K562 (cell line): Measurements from ENCODE around the gene RTF1. TPM values are rescaled to one million over a fixed set of nuclear protein-coding genes. Genes with fewer than 3 reads are reported as not detected.

Experiments
- ATAC-seq: fragments of 200-7000 bp; cut with Tn5 transposase; 3 replicates; pipeline ENCODE4 v1.9.1; 2020; ENCODE audit warnings: moderate library complexity
- BruUV-seq: library from RNA; stranded (reverse); fragments of 400-500 nt; replicated peaks from 2 replicates; lab custom pipeline; 2021; lab: Mats Ljungman, UMichigan
- CTCF ChIA-PET: fragments of 300-600 bp; formaldehyde crosslinking; extraction: SDS; loops from one replicate; lab custom pipeline; 2021; ENCODE audit warnings: low intra/inter-chr PET ratio; lab: Yijun Ruan, JAX
- POLR2A ChIA-PET: fragments of 300-600, 350-650 bp; sonication (Branson Sonifier 250); formaldehyde crosslinking; extraction: SDS; loops from one replicate; lab custom pipeline; 2021; ENCODE audit warnings: antibody characterized with exemption, inconsistent platforms; lab: Yijun Ruan, JAX
- DNase-seq, 4 experiments: peaks; one replicate each; pipeline versions ENCODE4 v3.0.0 to v3.0.0-alpha.2; 2011 to 2018; ENCODE audit warnings: low spot score in 3 of 4, mixed read lengths in 3 of 4; ENCODE audit errors: extremely low read depth in 1 of 4
- FAIRE-seq: peaks from 2 replicates; lab custom pipeline; 2011; peaks lifted over from hg19 to GRCh38; lab: Jason Lieb, UNC
- H2AFZ ChIP-seq: 2 replicates; pipeline ENCODE4 v1.6.0; 2011; ENCODE audit warnings: low read depth, low read length, control low read depth, inconsistent platforms
- H3K27ac ChIP-seq: fragments of 200-600 bp; 3 replicates; pipeline ENCODE4 v1.8.0; 2011; ENCODE audit warnings: low read depth, mild to moderate bottlenecking, control low read depth, inconsistent platforms, low read length, moderate library complexity, mixed read lengths; ENCODE audit errors: extremely low read depth
- H3K27me3 ChIP-seq, 2 experiments: fragments of 300-600 bp in 1 of 2; 2 replicates in 1 of 2; 3 replicates in 1 of 2; pipeline versions ENCODE4 v1.6.0 to v1.8.0; 2011; ENCODE audit warnings: inconsistent platforms in 2 of 2, low read length in 2 of 2, mild to moderate bottlenecking in 1 of 2, mixed read lengths in 1 of 2, moderate library complexity in 1 of 2; ENCODE audit not compliant: control insufficient read depth in 2 of 2, insufficient read depth in 2 of 2
- H3K36me3 ChIP-seq: fragments of 300-600 bp; 3 replicates; pipeline ENCODE4 v1.8.0; 2011; ENCODE audit warnings: mild to moderate bottlenecking, low read length, inconsistent platforms; ENCODE audit not compliant: control insufficient read depth, insufficient read depth
- H3K4me1 ChIP-seq, 2 experiments: fragments of 200-600 bp in 1 of 2; replicated peaks in 1 of 2; 2 replicates in 1 of 2; 3 replicates in 1 of 2; pipeline versions ENCODE4 v1.5.1 to v1.8.0; 2011; ENCODE audit warnings: inconsistent platforms in 2 of 2, low read length in 2 of 2, mild to moderate bottlenecking in 1 of 2, mixed read lengths in 1 of 2, moderate library complexity in 1 of 2; ENCODE audit not compliant: control insufficient read depth in 2 of 2, insufficient read depth in 2 of 2
- H3K4me2 ChIP-seq: 2 replicates; pipeline ENCODE4 v1.6.1; 2011; ENCODE audit warnings: low read length, control low read depth, inconsistent platforms, mixed read lengths; ENCODE audit not compliant: insufficient read depth
- H3K4me3 ChIP-seq: fragments of 200-600 bp; sonication (generic), shearing (Covaris generic); 2 replicates; pipeline ENCODE4 v1.5.1; 2016; ENCODE audit warnings: control low read depth, inconsistent platforms
- H3K79me2 ChIP-seq: fragments of 200-600 bp; 3 replicates; pipeline ENCODE4 v1.8.0; 2011; ENCODE audit warnings: low read length, inconsistent platforms; ENCODE audit not compliant: control insufficient read depth, insufficient read depth
- H3K9ac ChIP-seq, 2 experiments: 2 replicates each; pipeline versions ENCODE4 v1.6.0 to v1.6.1; 2011; ENCODE audit warnings: low read depth in 2 of 2, low read length in 2 of 2, control low read depth in 1 of 2, inconsistent platforms in 1 of 2, mild to moderate bottlenecking in 1 of 2, mixed read lengths in 1 of 2; ENCODE audit not compliant: insufficient read depth in 1 of 2
- H3K9me1 ChIP-seq: one replicate; pipeline ENCODE4 v1.6.0; 2011; ENCODE audit warnings: inconsistent platforms, mild to moderate bottlenecking, low read length, moderate library complexity; ENCODE audit not compliant: control insufficient read depth, insufficient read depth
- H3K9me3 ChIP-seq: replicated peaks from 2 replicates; pipeline ENCODE4 v1.5.1; 2011; ENCODE audit warnings: low read depth, low read length, inconsistent platforms; ENCODE audit not compliant: control insufficient read depth, insufficient read depth
- H4K20me1 ChIP-seq: replicated peaks from 2 replicates; pipeline ENCODE4 v1.6.1; 2011; ENCODE audit warnings: low read length, inconsistent platforms, mixed read lengths; ENCODE audit not compliant: control insufficient read depth, insufficient read depth
- HSF4 ChIP-seq: fragments of 250-450 bp; sonication (Bioruptor Pico); IDR thresholded peaks from 2 replicates; pipeline ENCODE4 v2.1.2; 2022; ENCODE audit warnings: mild to moderate bottlenecking, moderate library complexity, borderline replicate concordance
- POLR2G ChIP-seq: fragments of 200-400 bp; formaldehyde crosslinking; IDR thresholded peaks from 2 replicates; pipeline ENCODE4 v1.6.1; 2017; ENCODE audit warnings: low read depth, mild to moderate bottlenecking, antibody characterized with exemption, low read length, moderate library complexity
- WGBS: fragments of 100-300 bp; shearing (Covaris generic); methylation state at CpG from one replicate; pipeline ENCODE4 v1.1.6; 2016; ENCODE audit warnings: low coverage, mixed read lengths; ENCODE audit not compliant: insufficient coverage; ENCODE audit errors: missing lambda C conversion rate; 5-methylcytosine and 5-hydroxymethylcytosine counted together
- in situ Hi-C: fragments of 300-500 bp; cut with MboI; formaldehyde crosslinking; loops from 4 replicates; pipeline ENCODE4 v1.15.0; 2018; ENCODE audit warnings: inconsistent platforms, mixed read lengths
- intact Hi-C: fragments of 100-400 bp; cut with micrococcal nuclease; formaldehyde crosslinking; loops from 2 replicates; pipeline ENCODE4 v1.14.2; 2022
- polyA plus RNA-seq, 8 experiments: library from polyadenylated mRNA; depleted of rRNA in 4 of 8; stranded (reverse) in 5 of 8; unstranded in 3 of 8; fragments of >200 nt; fragmentation: Nextera tagmentation in 2 of 8; fragmentation: Illumina TruSeq in 1 of 8; extraction: Ambion mirVana in 2 of 8; extraction: Trizol in 1 of 8; gene quantifications; 2 replicates each; pipeline versions ENCODE4 v1.2.1 to v1.2.3, GENCODE V29; 2011 to 2014; ENCODE audit warnings: inconsistent platforms in 1 of 8, missing spikeins in 1 of 8
- total RNA-seq, 7 experiments: library from RNA; depleted of rRNA in 6 of 7; stranded (reverse); fragments of >200 nt in 6 of 7; fragmentation: Illumina TruSeq in 2 of 7; extraction: Trizol in 2 of 7; gene quantifications; 2 replicates each; pipeline versions ENCODE4 v1.2.1 to v1.2.3, GENCODE V29; 2011 to 2021; ENCODE audit warnings: low replicate concordance in 1 of 7
- TF ChIP-seq, protein P1 (sequence below): sonication (generic); formaldehyde crosslinking; IDR thresholded peaks from 2 replicates; pipeline ENCODE4 v1.8.1; 2023; ENCODE audit warnings: mild to moderate bottlenecking, missing genetic modification reagents

The RTF1 gene
- total and polyA plus RNA-seq, 9 of the 15 experiments (the other 6 are each of a cell fraction or from before 2014, with no cell fraction given), result 7.6 to 69.5 (median 31.5) TPM

DNA sequence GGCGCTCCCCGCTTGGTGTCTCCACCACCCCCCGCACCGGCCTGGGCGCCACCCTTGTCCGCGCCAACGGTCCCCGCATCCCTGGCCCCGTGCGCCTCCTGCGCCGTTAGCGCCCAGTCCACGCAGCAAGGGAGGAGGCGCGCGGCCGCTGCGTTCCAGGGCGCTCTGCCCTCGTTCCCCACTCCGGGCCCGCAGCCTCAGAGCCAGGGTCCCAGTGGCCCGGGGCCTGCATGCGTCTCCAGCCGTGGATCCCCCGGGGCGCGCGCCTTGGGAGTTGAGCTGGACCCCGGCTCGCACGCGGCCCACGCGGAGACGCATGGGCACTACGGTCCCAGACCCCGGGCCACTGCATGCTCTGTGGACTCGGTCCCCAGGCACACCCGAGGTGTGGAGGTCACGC, 69.4 kb downstream of the RTF1 start:
- H3K4me3 ChIP-seq, result no peak overlapping the region
- TF ChIP-seq, protein P1, sequence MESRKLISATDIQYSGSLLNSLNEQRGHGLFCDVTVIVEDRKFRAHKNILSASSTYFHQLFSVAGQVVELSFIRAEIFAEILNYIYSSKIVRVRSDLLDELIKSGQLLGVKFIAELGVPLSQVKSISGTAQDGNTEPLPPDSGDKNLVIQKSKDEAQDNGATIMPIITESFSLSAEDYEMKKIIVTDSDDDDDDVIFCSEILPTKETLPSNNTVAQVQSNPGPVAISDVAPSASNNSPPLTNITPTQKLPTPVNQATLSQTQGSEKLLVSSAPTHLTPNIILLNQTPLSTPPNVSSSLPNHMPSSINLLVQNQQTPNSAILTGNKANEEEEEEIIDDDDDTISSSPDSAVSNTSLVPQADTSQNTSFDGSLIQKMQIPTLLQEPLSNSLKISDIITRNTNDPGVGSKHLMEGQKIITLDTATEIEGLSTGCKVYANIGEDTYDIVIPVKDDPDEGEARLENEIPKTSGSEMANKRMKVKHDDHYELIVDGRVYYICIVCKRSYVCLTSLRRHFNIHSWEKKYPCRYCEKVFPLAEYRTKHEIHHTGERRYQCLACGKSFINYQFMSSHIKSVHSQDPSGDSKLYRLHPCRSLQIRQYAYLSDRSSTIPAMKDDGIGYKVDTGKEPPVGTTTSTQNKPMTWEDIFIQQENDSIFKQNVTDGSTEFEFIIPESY (CRISPR knock-in tag), result peak; percentile 90
- TF ChIP-seq HSF4 (no peak), POLR2G (peak; percentile 46)
- H3K4me1 ChIP-seq, result peaks cover 2 to 9% of the 10 kb centered on the region in 2 experiments; a peak in 3 of 5 replicates
- DNase-seq (no peak), ATAC-seq (no peak), FAIRE-seq (no peak)
- no peaks in the 10 kb centered on the region for H3K9me3 ChIP-seq
- 93% methylated on average over 23 of the region's 43 CpGs for WGBS
- intact Hi-C loops (no loop called here), in situ Hi-C loops (no loop called here)
- no peaks in the 10 kb centered on the region for H3K9me1 ChIP-seq
- H2AFZ ChIP-seq, result no peak overlapping the region
- no peak overlapping the region for H3K4me2 ChIP-seq
- H3K27me3 ChIP-seq, result no peaks in the 10 kb centered on the region
- H3K79me2 ChIP-seq, result no peaks in the 10 kb centered on the region
- ChIA-PET POLR2A (interaction anchor here (1.3 kb wide), 1 partner anchor 11 kb away, joined by 3 read pairs; no protein-coding TSS in a partner anchor), CTCF (no interaction called here)
- no peak overlapping the region for H3K9ac ChIP-seq
- no peaks in the 10 kb centered on the region for H4K20me1 ChIP-seq
- H3K36me3 ChIP-seq, result peaks cover 18% of the 10 kb centered on the region; the same call in 2 of the 3 replicates
- H3K27ac ChIP-seq, result no peak overlapping the region
- no TSS peak for BruUV-seq
